ENCODE measurements around the gene SLC4A8.

The SLC4A8 gene

GRCh38 chr12:51395283-51396230 is 29.1 kb upstream of the SLC4A8 start:
- no peak for FAIRE-seq

DNA sequence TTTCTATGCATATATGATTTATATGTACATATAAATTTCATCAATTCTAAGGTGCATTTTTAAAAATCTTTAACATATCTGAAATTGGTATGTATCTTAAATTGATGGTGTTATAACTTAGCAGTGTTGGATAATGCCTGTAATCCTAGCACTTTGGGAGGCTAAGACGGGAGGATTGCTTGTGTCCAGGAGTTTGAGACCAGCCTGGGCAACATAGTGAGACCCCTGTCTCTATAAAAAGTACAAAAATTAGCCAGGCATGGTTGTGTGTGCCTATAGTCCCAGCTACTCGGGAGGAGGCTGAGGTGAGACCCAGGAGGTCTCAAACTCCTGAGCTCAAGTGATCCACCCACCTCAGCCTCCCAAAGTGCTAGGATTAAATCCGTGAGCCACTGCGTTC is 27.0 kb upstream of the SLC4A8 start:
- FAIRE-seq: no peak

DNA sequence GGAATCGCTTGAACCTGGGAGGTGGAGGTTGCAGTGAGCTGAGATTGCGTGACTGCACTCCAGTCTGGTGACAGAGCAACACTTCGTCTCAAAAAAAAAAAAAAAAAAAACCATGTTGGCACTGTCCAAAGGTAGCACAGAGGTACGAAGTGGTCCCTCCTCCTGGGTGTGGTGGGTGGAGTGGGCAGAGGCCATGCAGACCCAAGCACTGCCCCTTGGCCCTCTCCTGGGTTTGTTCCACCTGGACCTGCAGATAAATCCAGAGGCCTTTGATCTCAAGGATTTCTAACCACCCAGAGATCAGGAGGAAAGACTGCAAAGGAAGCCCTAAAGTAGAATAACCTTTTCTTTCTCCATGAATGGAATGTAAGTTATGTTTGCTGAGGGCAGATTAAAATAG is 24.7 kb upstream of the SLC4A8 start:
- no peak for FAIRE-seq

DNA sequence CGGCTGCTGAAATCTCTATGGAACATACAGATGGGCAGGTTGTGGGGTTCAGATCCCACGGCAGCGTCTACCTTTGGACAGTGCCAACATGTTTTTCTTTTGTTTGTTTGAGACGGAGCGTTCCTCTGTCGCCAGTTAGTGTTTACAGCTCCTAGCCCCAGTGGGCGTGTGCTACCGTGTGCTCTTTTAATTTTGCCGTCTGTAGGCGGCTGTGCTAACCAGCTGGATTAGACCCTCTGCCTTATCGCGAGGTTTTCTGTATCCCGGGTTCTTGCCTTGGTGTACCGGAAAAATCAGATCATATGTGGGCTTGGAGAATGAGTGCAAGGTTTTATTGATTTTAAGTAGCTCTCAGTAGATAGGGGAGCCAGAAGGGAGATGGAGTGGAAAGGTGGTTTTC is 23.6 kb upstream of the SLC4A8 start:
- FAIRE-seq: no peak

DNA sequence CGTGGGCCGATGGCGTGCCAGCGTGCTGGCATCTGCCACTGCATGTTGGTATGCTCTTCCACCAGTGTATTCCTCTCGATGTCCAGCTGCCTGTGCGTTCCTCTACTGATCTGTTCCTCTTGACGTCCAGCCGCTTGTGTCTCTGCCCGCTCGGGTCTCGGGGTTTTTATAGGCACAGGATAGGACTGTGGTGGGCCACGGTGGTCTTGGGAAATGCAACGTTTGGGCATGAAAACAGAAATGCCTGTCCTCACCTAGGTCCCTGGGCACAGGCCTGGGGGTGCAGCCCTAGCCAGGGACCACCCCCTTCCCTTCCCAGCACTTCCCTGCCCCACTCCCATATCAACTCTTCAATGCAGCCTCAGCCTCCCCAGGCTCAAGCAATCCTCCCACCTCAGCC is 23.1 kb upstream of the SLC4A8 start:
- FAIRE-seq: no peak

GRCh38 chr12:51401900-51402299 is 22.7 kb upstream of the SLC4A8 start:
- no peak for FAIRE-seq

DNA sequence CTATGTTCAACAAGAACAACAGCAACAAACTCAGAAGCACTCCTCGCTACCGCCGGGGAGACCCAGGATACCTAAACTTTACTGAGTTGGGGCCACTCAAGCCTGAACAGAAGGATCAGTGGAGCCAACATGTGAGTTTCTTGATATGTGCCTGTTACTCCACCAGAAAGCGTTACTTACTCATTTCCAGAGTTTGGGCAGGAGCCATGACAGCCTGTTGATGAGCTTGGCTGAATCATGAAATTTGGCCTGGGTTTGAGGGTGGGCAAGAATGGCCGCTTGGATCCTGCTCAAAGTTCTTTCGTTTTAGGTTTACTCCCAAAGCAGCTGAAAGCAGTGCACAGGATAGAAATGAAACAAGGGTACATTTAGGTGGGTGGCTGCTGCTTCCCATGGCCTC is 21.5 kb upstream of the SLC4A8 start:
- no peak for FAIRE-seq

DNA sequence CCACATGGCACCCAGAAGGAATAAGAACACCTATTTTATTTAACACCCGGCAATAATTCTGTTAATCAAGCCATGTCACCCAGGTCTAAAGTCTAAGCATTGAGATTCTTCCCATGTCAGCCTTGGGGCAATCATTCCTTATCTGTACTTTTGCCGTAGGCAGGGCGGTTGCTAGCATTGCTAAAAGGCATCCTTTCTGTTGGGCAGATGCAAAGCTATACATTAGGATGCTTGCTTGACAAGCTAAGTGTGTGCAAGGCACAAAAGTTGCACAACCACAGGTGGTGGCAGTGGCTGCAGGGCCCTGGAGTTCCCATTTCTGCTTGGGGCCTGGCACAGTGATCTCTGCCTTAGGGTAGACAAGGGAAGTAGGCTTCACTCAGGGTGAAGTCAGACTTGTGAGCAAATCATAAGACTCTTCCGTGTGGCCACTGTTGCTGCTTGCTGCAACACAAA is 20.9 kb upstream of the SLC4A8 start:
- no peak for FAIRE-seq

DNA sequence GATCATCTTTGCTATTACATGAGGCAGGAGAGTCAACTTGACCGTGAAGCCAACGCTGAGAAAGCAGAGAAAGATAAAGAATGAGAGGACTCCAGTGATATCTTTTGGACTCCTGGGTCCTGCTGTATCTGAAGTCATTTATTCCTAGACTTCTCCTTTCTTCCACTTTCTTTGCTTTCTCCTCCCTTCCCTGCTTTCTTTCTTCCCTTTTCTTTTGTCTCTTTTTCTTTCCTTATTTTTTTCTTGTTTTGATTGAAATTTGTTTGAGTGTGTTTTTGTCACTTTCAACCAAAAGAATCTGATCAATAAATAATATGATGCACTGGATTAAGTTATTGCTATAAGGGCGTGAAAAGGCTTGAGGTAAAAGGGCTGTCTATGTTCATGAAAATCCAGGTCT is 20.0 kb upstream of the SLC4A8 start:
- no peak for FAIRE-seq

GRCh38 chr12:51405801-51406207 is 18.8 kb upstream of the SLC4A8 start:
- FAIRE-seq: no peak

DNA sequence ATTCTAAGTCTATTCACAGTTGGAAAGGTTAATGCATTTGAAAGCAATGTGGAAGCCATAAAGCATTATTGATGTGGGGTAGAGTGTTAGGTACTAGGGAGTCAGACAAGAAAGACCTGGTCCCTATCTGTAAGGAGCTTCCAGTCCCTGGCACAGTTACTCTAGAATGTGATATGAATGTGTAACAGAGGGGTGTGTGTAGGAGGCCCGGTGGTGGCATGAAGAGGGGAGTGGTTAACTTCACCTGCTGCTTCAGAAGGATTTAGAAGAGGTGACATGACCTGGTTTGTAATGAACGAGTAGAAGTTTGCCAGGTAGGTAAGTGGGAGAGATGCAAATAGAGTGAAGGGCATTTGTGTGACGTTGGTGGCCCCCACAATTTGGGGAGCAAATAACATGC is 18.3 kb upstream of the SLC4A8 start:
- FAIRE-seq: no peak

DNA sequence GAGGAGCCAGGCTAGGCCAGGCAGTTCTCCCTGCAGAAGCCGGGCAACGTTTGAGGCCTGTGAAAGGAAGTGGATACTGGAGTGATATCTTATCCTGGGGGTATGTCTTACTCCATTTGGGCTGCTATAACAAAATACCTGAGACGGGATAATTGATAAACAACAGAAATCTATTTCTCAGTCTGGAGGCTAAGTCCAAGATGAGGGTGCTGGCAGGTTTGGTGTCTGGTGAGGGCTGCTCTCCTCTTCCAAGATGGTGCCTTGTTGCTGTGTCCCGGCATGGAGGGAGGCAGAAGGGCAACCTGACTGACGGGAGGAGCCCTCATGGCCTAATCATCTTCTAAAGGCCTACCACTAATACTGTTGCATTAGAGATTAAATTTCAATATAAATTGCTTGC is 17.8 kb upstream of the SLC4A8 start:
- FAIRE-seq: no peak

DNA sequence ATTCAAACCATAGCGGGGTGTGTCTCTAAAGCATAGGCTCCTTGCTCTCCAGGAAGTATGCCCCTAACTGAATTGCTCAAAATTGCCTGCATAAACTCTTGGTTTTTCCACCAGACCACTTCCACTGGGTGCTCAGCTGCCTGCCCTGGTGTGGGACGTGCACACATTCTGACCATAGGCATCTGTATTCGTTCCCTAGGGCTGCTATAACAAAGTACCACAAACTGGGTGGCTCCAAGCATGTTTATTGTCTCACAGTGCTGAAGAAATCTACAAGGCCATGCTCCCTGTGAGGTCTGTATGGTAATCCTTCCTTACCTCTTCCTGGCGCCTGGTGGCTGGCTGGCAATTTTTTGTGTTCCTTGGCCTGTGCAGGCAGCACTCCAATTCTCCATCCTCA is 17.0 kb upstream of the SLC4A8 start:
- FAIRE-seq: no peak

DNA sequence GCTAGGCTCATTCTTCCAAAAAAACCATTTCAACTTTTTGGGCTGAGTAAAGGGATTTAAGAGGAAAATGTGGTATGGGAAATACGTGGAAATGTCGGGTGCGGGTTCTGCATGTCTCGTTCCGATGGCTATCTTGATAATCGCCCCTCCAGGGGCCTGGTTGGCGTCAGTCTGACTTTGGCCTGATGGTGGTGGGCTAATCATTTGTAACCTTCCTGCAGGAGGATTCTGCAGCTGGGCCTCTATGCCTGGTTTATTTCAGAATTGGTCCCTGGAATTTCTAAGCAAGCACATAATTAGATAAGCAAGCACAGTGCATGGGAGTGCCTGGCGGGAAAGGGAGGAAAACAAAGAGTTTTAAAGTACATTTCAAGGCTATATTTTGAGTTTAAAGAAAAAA is 14.8 kb upstream of the SLC4A8 start:
- no peak for FAIRE-seq

- no peak for FAIRE-seq
Observed at GRCh38 chr12:51413149-51413548, 11.5 kb upstream of the SLC4A8 start.

DNA sequence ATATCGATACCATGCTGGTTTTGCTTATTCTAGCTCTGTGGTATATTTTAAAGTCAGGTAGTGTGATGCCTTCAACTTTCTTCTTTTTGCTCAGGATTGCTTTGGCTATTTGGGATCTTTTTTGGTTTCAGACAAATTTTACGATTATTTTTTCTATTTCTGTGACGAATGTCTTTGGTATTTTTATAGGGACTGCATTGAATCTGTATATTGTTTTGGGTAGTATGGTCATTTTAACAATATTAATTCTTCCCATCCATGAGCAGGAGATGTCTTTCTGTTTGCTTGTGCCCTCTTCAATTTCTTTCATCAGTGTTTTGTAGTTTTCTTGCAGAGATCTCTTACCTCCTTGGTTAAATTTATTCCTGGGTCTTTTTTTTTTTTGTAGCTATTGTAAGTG is 10.8 kb upstream of the SLC4A8 start:
- no peak for FAIRE-seq

DNA sequence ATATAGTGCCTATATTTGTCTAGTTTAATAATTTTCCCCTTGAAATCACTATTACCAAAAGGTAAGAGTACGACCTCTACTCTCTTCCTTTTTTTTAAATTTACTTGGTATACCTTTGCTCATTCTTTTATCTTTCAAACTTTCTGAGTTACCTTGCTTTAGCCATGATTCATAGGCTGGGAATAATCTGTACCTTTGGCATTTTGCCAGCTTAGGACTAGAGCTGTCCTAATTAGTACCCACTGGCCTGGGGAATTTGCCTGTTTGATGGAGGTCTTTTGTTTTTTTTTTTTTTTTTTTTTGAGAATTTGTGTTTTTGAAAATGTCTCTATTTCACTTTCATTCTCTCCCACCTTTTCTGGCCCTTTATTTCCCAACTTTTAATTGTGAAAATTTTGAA is 8.7 kb upstream of the SLC4A8 start:
- FAIRE-seq: no peak

DNA sequence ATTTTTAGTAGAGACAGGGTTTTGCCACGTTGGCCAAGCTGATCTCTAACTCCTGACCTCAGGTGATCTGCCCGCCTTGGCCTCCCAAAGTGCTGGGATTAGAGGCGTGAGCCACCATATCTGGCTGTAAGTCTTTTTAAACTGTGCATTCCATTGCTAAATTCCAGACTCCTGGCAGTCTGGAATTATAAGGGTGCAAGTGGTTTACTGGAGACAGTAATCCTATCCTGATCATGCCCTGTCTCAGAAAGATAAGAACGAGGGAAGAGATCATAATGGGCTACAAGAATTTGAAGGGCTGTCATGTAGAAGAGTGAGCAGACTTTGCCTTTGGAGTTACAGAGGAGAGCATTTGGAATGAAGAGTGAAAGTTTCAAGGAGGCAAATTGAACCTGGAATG is 6.8 kb upstream of the SLC4A8 start:
- no peak for FAIRE-seq

DNA sequence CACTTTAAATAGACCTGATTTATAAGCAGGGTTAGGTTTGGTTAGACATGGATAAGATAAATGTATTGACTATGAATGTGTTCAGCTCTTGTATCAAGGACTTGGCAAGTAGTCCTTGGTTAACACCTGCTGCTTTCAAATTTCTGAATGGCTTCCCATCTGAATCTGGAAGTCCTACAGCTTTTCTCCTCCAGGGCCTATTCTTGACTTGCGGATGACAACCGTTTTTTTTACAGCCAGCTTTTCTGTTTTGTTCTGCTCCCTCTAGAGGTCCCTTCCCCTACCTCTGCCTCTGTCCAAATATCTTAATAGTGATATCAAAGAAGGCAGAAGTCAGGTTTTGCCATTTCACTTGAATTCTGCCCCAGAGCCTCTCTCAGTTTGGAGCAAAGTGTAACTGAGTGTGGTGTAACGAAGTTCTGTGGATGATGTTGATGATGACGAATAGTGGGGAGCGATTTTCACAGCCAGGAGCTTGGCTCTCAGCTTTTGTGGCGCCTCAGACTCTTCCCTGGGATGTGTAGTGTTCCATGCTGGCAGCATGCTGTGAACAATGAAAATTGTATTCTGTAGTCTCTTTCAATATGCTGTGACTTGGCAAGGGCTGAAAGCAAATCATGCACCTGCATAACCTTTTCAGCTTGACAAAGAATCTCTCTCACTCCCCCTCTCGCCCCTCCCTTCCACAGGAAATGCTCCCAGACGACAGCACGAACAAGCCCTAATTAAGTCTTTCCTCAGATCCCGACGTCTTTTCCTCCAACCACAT is 5.0 kb upstream of the SLC4A8 start:
- no peak for FAIRE-seq

- FAIRE-seq: no peak
Observed at GRCh38 chr12:51421266-51421884, 3.3 kb upstream of the SLC4A8 start.

GRCh38 chr12:51424094-51424661 is 453 bp upstream of the SLC4A8 start:
- peak; percentile 47 for FAIRE-seq

- no peak for FAIRE-seq
Observed at GRCh38 chr12:51428256-51428655, 3.6 kb downstream of the SLC4A8 start.

- no peak for FAIRE-seq
Observed at GRCh38 chr12:51429700-51430099, 5.1 kb downstream of the SLC4A8 start.

Data from islet of Langerhans (tissue), 1 donor.